GM23338 (cell line): ENCODE results near the gene SEC14L1. TPM values are rescaled to one million over a fixed set of nuclear protein-coding genes. Genes with fewer than 3 reads are reported as not detected.
"Not testable (repeated sequence)": the region's sequence is repeated elsewhere in the genome, so short reads cannot be mapped to it uniquely, and the experiment has no call there.

Experiments
- ATAC-seq: fragments of 200-7000 bp; cut with Tn5 transposase; 3 replicates; pipeline ENCODE4 v1.9.1; 2020
- DNase-seq: peaks from one replicate; pipeline ENCODE4 v3.0.0-alpha.2; 2015; ENCODE audit warnings: low spot score
- H2AFZ ChIP-seq: fragments of 200-600 bp; sonication (generic); 2 replicates; pipeline ENCODE4 v1.8.0; 2016; ENCODE audit warnings: antibody characterized with exemption, mild to moderate bottlenecking, moderate library complexity
- H3F3A ChIP-seq: fragments of 200-600 bp; sonication (generic); replicated peaks from 2 replicates; pipeline ENCODE4 v1.8.0; 2017; ENCODE audit warnings: antibody characterized with exemption, mixed run types, low read depth
- H3K27ac ChIP-seq: fragments of 200-600 bp; sonication (generic); 2 replicates; pipeline ENCODE4 v1.6.1; 2016; ENCODE audit warnings: low read depth
- H3K27me3 ChIP-seq: fragments of 200-600 bp; sonication (generic); 2 replicates; pipeline ENCODE4 v1.8.0; 2016; ENCODE audit warnings: mild to moderate bottlenecking, mixed run types, moderate library complexity; ENCODE audit not compliant: insufficient read depth
- H3K36me3 ChIP-seq: fragments of 200-600 bp; sonication (generic); 2 replicates; pipeline ENCODE4 v1.8.0; 2016; ENCODE audit warnings: mild to moderate bottlenecking; ENCODE audit not compliant: insufficient read depth
- H3K4me1 ChIP-seq: fragments of 200-600 bp; sonication (generic); 2 replicates; pipeline ENCODE4 v1.8.0; 2016; ENCODE audit warnings: mild to moderate bottlenecking, moderate library complexity; ENCODE audit not compliant: insufficient read depth
- H3K4me2 ChIP-seq: fragments of 200-600 bp; sonication (generic); 2 replicates; pipeline ENCODE4 v1.7.1; 2017; ENCODE audit warnings: mixed run types
- H3K4me3 ChIP-seq: fragments of 200-600 bp; sonication (generic); 2 replicates; pipeline ENCODE4 v1.6.1; 2016; ENCODE audit warnings: mixed run types
- H3K79me2 ChIP-seq: fragments of 200-600 bp; sonication (generic); replicated peaks from 2 replicates; pipeline ENCODE4 v1.8.0; 2017; ENCODE audit warnings: mild to moderate bottlenecking; ENCODE audit not compliant: insufficient read depth
- H3K9me2 ChIP-seq: fragments of 200-600 bp; sonication (generic); 2 replicates; pipeline ENCODE4 v1.8.0; 2017; ENCODE audit not compliant: insufficient read depth
- H4K20me1 ChIP-seq: fragments of 200-600 bp; sonication (generic); replicated peaks from 2 replicates; pipeline ENCODE4 v1.8.0; 2017; ENCODE audit warnings: mild to moderate bottlenecking; ENCODE audit not compliant: insufficient read depth
- H3K27ac Mint-ChIP-seq: 2 replicates; pipeline ENCODE4 v1.8.0; 2020; ENCODE audit warnings: inconsistent platforms, mild to moderate bottlenecking, moderate library complexity, mixed read lengths
- H3K27me3 Mint-ChIP-seq: 3 replicates; pipeline ENCODE4 v1.8.0; 2022; ENCODE audit warnings: low read depth, mild to moderate bottlenecking, moderate library complexity, mixed read lengths, inconsistent platforms; ENCODE audit not compliant: insufficient read depth, poor library complexity
- H3K36me3 Mint-ChIP-seq: 3 replicates; pipeline ENCODE4 v1.8.0; 2021; ENCODE audit warnings: low read depth, mild to moderate bottlenecking, inconsistent platforms, moderate library complexity, mixed read lengths
- H3K4me1 Mint-ChIP-seq: 3 replicates; pipeline ENCODE4 v1.8.0; 2020; ENCODE audit warnings: mild to moderate bottlenecking, inconsistent platforms, mixed read lengths
- H3K4me3 Mint-ChIP-seq: 3 replicates; pipeline ENCODE4 v1.8.0; 2021; ENCODE audit warnings: moderate library complexity, mild to moderate bottlenecking, inconsistent platforms, mixed read lengths
- H3K9me3 Mint-ChIP-seq: 3 replicates; pipeline ENCODE4 v1.8.0; 2020; ENCODE audit warnings: moderate library complexity, mild to moderate bottlenecking, inconsistent platforms, mixed read lengths
- CREB1 ChIP-seq: fragments of 250-450 bp; sonication (Bioruptor Pico); IDR thresholded peaks from 2 replicates; pipeline ENCODE4 v1.5.0; 2020; ENCODE audit warnings: low read depth, mild to moderate bottlenecking, moderate library complexity
- EZH2 ChIP-seq: fragments of 200-600 bp; sonication (generic); IDR thresholded peaks from one replicate; pipeline ENCODE4 v1.8.0; 2017; ENCODE audit warnings: antibody characterized with exemption, mild to moderate bottlenecking, low read depth; ENCODE audit not compliant: unreplicated experiment
- EZH2phosphoT487 ChIP-seq: fragments of 200-600 bp; sonication (generic); IDR thresholded peaks from one replicate; pipeline ENCODE4 v1.8.1; 2018; ENCODE audit warnings: antibody characterized with exemption; ENCODE audit not compliant: unreplicated experiment
- JUNB ChIP-seq: IDR thresholded peaks from one replicate; pipeline ENCODE4 v1.6.1; 2016; ENCODE audit warnings: antibody characterized with exemption; ENCODE audit not compliant: unreplicated experiment
- STAT1 ChIP-seq: IDR thresholded peaks from one replicate; pipeline ENCODE4 v1.6.1; 2016; ENCODE audit warnings: antibody characterized with exemption; ENCODE audit not compliant: unreplicated experiment
- ZNF114 ChIP-seq: fragments of 250-450 bp; sonication (Bioruptor Pico); IDR thresholded peaks from 2 replicates; pipeline ENCODE4 v1.5.0; 2020; ENCODE audit warnings: mild to moderate bottlenecking, moderate library complexity
- ZNF331 ChIP-seq: fragments of 250-450 bp; sonication (Bioruptor Pico); IDR thresholded peaks from 2 replicates; pipeline ENCODE4 v1.5.0; 2020; ENCODE audit warnings: low read depth, mild to moderate bottlenecking, moderate library complexity
- polyA plus RNA-seq: library from polyadenylated mRNA; unstranded; fragments of >200 nt; fragmentation: Nextera tagmentation; extraction: Ambion mirVana; gene quantifications from 2 replicates; pipeline ENCODE4 v1.2.1, GENCODE V29; 2016
- total RNA-seq: library from RNA; depleted of rRNA; stranded (reverse); fragments of >200 nt; shearing (Covaris generic); gene quantifications from 2 replicates; pipeline ENCODE4 v1.2.3, GENCODE V29; 2014
- TF ChIP-seq, protein P1 (sequence below): IDR thresholded peaks from one replicate; pipeline ENCODE4 v1.6.1; 2018; ENCODE audit warnings: antibody characterized with exemption; ENCODE audit not compliant: unreplicated experiment

SEC14L1 gene
- total and polyA plus RNA-seq, 2 experiments from 2014 or later, result 26.8 to 54.8 TPM

DNA sequence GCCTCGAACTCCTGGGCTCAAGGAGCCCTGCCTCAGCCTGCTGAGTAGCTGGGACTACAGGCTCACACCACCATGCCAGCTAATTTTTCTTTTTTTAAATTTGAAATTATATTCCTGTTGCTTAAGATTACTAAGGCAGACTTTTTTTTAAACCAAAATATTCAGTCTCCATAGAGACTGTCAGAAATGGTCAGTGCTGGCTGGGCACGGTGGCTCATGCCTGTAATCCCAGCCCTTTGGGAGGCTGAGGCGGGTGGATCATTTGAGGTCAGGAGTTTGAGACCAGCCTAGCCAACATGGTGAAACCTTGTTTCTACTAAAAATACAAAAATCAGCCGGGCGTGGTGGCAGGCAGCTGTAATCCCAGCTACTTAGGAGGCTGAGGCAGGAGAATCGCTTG, 11.3 kb downstream of the SEC14L1 start:
- H3K36me3 ChIP-seq, H3K27me3 ChIP-seq, H3K27ac ChIP-seq, H3K9me2 ChIP-seq, H3K36me3 Mint-ChIP-seq, H3K9me3 Mint-ChIP-seq, H3K4me3 ChIP-seq, H3K27ac Mint-ChIP-seq, DNase-seq, H3F3A ChIP-seq, ATAC-seq, H2AFZ ChIP-seq, H3K4me3 Mint-ChIP-seq, H3K4me2 ChIP-seq: not testable (repeated sequence)
- Histone ChIP-seq H3K4me1 (peaks cover 14% of the 10 kb centered on the region), H4K20me1 (peaks cover 31% of the 10 kb centered on the region), H3K79me2 (peaks cover 78% of the 10 kb centered on the region)
- peaks cover 13% of the 10 kb centered on the region for H3K27me3 Mint-ChIP-seq
- peaks cover 30% of the 10 kb centered on the region for H3K4me1 Mint-ChIP-seq

DNA sequence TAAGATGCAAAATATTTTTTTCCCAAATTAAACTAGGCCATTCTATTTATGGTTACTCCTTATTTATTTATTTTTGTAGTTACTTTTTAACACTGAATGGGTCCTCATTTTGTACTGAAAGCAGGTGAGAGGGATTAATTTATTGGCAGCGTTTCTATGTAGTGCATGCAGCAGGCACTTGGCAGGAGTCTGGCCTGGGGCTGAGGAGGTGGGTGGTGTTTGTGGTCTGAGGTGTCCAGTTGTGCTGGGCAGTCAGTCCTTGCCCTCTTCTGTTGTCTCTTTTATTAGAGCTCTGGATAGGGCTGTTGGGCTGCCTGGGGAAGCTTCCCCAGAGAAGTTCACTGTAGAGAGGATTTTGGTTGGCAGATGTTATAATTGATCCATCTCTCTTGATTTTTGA, 12.7 kb downstream of the SEC14L1 start:
- Histone ChIP-seq H3K79me2 (peaks cover 90% of the 10 kb centered on the region), H3K4me2 (no peak overlapping the region), H3K4me3 (no peak overlapping the region), H3K4me1 (peaks cover under 1% of the 10 kb centered on the region; the same call in 1 of the 2 replicates), H4K20me1 (peaks cover 31% of the 10 kb centered on the region), H3F3A (no peaks in the 10 kb centered on the region), H3K27ac (no peak overlapping the region), H3K9me2 (peaks cover 8% of the 10 kb centered on the region), H3K36me3 (no peaks in the 10 kb centered on the region), H2AFZ (no peak overlapping the region), H3K27me3 (no peaks in the 10 kb centered on the region)
- no peak for DNase-seq
- H3K4me1 Mint-ChIP-seq, result peaks cover 18% of the 10 kb centered on the region
- H3K27me3 Mint-ChIP-seq, result peaks cover 10% of the 10 kb centered on the region
- no peak for ATAC-seq
- no peak overlapping the region for H3K4me3 Mint-ChIP-seq
- H3K36me3 Mint-ChIP-seq, result no peaks in the 10 kb centered on the region; the same call in 2 of the 3 replicates
- TF ChIP-seq CREB1, result no peak
- TF ChIP-seq, protein P1, sequence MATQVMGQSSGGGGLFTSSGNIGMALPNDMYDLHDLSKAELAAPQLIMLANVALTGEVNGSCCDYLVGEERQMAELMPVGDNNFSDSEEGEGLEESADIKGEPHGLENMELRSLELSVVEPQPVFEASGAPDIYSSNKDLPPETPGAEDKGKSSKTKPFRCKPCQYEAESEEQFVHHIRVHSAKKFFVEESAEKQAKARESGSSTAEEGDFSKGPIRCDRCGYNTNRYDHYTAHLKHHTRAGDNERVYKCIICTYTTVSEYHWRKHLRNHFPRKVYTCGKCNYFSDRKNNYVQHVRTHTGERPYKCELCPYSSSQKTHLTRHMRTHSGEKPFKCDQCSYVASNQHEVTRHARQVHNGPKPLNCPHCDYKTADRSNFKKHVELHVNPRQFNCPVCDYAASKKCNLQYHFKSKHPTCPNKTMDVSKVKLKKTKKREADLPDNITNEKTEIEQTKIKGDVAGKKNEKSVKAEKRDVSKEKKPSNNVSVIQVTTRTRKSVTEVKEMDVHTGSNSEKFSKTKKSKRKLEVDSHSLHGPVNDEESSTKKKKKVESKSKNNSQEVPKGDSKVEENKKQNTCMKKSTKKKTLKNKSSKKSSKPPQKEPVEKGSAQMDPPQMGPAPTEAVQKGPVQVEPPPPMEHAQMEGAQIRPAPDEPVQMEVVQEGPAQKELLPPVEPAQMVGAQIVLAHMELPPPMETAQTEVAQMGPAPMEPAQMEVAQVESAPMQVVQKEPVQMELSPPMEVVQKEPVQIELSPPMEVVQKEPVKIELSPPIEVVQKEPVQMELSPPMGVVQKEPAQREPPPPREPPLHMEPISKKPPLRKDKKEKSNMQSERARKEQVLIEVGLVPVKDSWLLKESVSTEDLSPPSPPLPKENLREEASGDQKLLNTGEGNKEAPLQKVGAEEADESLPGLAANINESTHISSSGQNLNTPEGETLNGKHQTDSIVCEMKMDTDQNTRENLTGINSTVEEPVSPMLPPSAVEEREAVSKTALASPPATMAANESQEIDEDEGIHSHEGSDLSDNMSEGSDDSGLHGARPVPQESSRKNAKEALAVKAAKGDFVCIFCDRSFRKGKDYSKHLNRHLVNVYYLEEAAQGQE, result no peak
- TF ChIP-seq EZH2, result no peak
- TF ChIP-seq ZNF114 (CRISPR knock-in tag), result no peak
- TF ChIP-seq EZH2phosphoT487, result no peak
- no peak for TF ChIP-seq JUNB
- no peak for TF ChIP-seq STAT1
- TF ChIP-seq ZNF331 (CRISPR knock-in tag), result no peak
- H3K27ac Mint-ChIP-seq, result no peak overlapping the region
- H3K9me3 Mint-ChIP-seq, result no peaks in the 10 kb centered on the region
